GM23338 (cell line): Measurements from ENCODE around the gene PAK4. TPM values are rescaled to one million over a fixed set of nuclear protein-coding genes. Genes with fewer than 3 reads are reported as not detected.

Experiments used
- ATAC-seq: fragments of 200-7000 bp; cut with Tn5 transposase; 3 replicates; pipeline ENCODE4 v1.9.1; 2020
- DNase-seq: peaks from one replicate; pipeline ENCODE4 v3.0.0-alpha.2; 2015; ENCODE audit warnings: low spot score
- H2AFZ ChIP-seq: fragments of 200-600 bp; sonication (generic); 2 replicates; pipeline ENCODE4 v1.8.0; 2016; ENCODE audit warnings: antibody characterized with exemption, mild to moderate bottlenecking, moderate library complexity
- H3F3A ChIP-seq: fragments of 200-600 bp; sonication (generic); replicated peaks from 2 replicates; pipeline ENCODE4 v1.8.0; 2017; ENCODE audit warnings: antibody characterized with exemption, mixed run types, low read depth
- H3K27ac ChIP-seq: fragments of 200-600 bp; sonication (generic); 2 replicates; pipeline ENCODE4 v1.6.1; 2016; ENCODE audit warnings: low read depth
- H3K27me3 ChIP-seq: fragments of 200-600 bp; sonication (generic); 2 replicates; pipeline ENCODE4 v1.8.0; 2016; ENCODE audit warnings: mild to moderate bottlenecking, mixed run types, moderate library complexity; ENCODE audit not compliant: insufficient read depth
- H3K36me3 ChIP-seq: fragments of 200-600 bp; sonication (generic); 2 replicates; pipeline ENCODE4 v1.8.0; 2016; ENCODE audit warnings: mild to moderate bottlenecking; ENCODE audit not compliant: insufficient read depth
- H3K4me1 ChIP-seq: fragments of 200-600 bp; sonication (generic); 2 replicates; pipeline ENCODE4 v1.8.0; 2016; ENCODE audit warnings: mild to moderate bottlenecking, moderate library complexity; ENCODE audit not compliant: insufficient read depth
- H3K4me2 ChIP-seq: fragments of 200-600 bp; sonication (generic); 2 replicates; pipeline ENCODE4 v1.7.1; 2017; ENCODE audit warnings: mixed run types
- H3K4me3 ChIP-seq: fragments of 200-600 bp; sonication (generic); 2 replicates; pipeline ENCODE4 v1.6.1; 2016; ENCODE audit warnings: mixed run types
- H3K79me2 ChIP-seq: fragments of 200-600 bp; sonication (generic); replicated peaks from 2 replicates; pipeline ENCODE4 v1.8.0; 2017; ENCODE audit warnings: mild to moderate bottlenecking; ENCODE audit not compliant: insufficient read depth
- H3K9me2 ChIP-seq: fragments of 200-600 bp; sonication (generic); 2 replicates; pipeline ENCODE4 v1.8.0; 2017; ENCODE audit not compliant: insufficient read depth
- H4K20me1 ChIP-seq: fragments of 200-600 bp; sonication (generic); replicated peaks from 2 replicates; pipeline ENCODE4 v1.8.0; 2017; ENCODE audit warnings: mild to moderate bottlenecking; ENCODE audit not compliant: insufficient read depth
- H3K27ac Mint-ChIP-seq: 2 replicates; pipeline ENCODE4 v1.8.0; 2020; ENCODE audit warnings: inconsistent platforms, mild to moderate bottlenecking, moderate library complexity, mixed read lengths
- H3K27me3 Mint-ChIP-seq: 3 replicates; pipeline ENCODE4 v1.8.0; 2022; ENCODE audit warnings: low read depth, mild to moderate bottlenecking, moderate library complexity, mixed read lengths, inconsistent platforms; ENCODE audit not compliant: insufficient read depth, poor library complexity
- H3K36me3 Mint-ChIP-seq: 3 replicates; pipeline ENCODE4 v1.8.0; 2021; ENCODE audit warnings: low read depth, mild to moderate bottlenecking, inconsistent platforms, moderate library complexity, mixed read lengths
- H3K4me1 Mint-ChIP-seq: 3 replicates; pipeline ENCODE4 v1.8.0; 2020; ENCODE audit warnings: mild to moderate bottlenecking, inconsistent platforms, mixed read lengths
- H3K4me3 Mint-ChIP-seq: 3 replicates; pipeline ENCODE4 v1.8.0; 2021; ENCODE audit warnings: moderate library complexity, mild to moderate bottlenecking, inconsistent platforms, mixed read lengths
- H3K9me3 Mint-ChIP-seq: 3 replicates; pipeline ENCODE4 v1.8.0; 2020; ENCODE audit warnings: moderate library complexity, mild to moderate bottlenecking, inconsistent platforms, mixed read lengths
- CREB1 ChIP-seq: fragments of 250-450 bp; sonication (Bioruptor Pico); IDR thresholded peaks from 2 replicates; pipeline ENCODE4 v1.5.0; 2020; ENCODE audit warnings: low read depth, mild to moderate bottlenecking, moderate library complexity
- CTCF ChIP-seq, 2 experiments: fragments of 200-600 bp in 1 of 2; sonication (generic) in 1 of 2; conservative IDR thresholded peaks; 2 replicates each; pipeline versions ENCODE4 v1.5.1 to v1.6.1; 2016 to 2017; ENCODE audit warnings: antibody characterized with exemption in 2 of 2, low read depth in 2 of 2, mild to moderate bottlenecking in 2 of 2, moderate library complexity in 1 of 2
- ETS1 ChIP-seq: IDR thresholded peaks from 2 replicates; pipeline ENCODE4 v1.6.1; 2016; ENCODE audit warnings: antibody characterized with exemption
- EZH2 ChIP-seq: fragments of 200-600 bp; sonication (generic); IDR thresholded peaks from one replicate; pipeline ENCODE4 v1.8.0; 2017; ENCODE audit warnings: antibody characterized with exemption, mild to moderate bottlenecking, low read depth; ENCODE audit not compliant: unreplicated experiment
- JUNB ChIP-seq: IDR thresholded peaks from one replicate; pipeline ENCODE4 v1.6.1; 2016; ENCODE audit warnings: antibody characterized with exemption; ENCODE audit not compliant: unreplicated experiment
- NANOG ChIP-seq: IDR thresholded peaks from 2 replicates; pipeline ENCODE4 v1.6.1; 2016; ENCODE audit warnings: antibody characterized with exemption, borderline replicate concordance
- POLR2AphosphoS5 ChIP-seq: IDR thresholded peaks from 2 replicates; pipeline ENCODE4 v1.6.1; 2016; ENCODE audit warnings: antibody characterized with exemption, low read depth
- STAT1 ChIP-seq: IDR thresholded peaks from one replicate; pipeline ENCODE4 v1.6.1; 2016; ENCODE audit warnings: antibody characterized with exemption; ENCODE audit not compliant: unreplicated experiment
- ZNF331 ChIP-seq: fragments of 250-450 bp; sonication (Bioruptor Pico); IDR thresholded peaks from 2 replicates; pipeline ENCODE4 v1.5.0; 2020; ENCODE audit warnings: low read depth, mild to moderate bottlenecking, moderate library complexity
- ZNF462 ChIP-seq: fragments of 250-450 bp; sonication (Bioruptor Pico); IDR thresholded peaks from 2 replicates; pipeline ENCODE4 v1.5.0; 2020; ENCODE audit warnings: mild to moderate bottlenecking, moderate library complexity
- polyA plus RNA-seq: library from polyadenylated mRNA; unstranded; fragments of >200 nt; fragmentation: Nextera tagmentation; extraction: Ambion mirVana; gene quantifications from 2 replicates; pipeline ENCODE4 v1.2.1, GENCODE V29; 2016
- total RNA-seq: library from RNA; depleted of rRNA; stranded (reverse); fragments of >200 nt; shearing (Covaris generic); gene quantifications from 2 replicates; pipeline ENCODE4 v1.2.3, GENCODE V29; 2014
- TF ChIP-seq, protein P1 (sequence below): IDR thresholded peaks from one replicate; pipeline ENCODE4 v1.6.1; 2018; ENCODE audit warnings: antibody characterized with exemption; ENCODE audit not compliant: unreplicated experiment

PAK4 gene
- total and polyA plus RNA-seq, 2 experiments from 2014 or later, result 28.7 to 35.4 TPM

- no peaks in the 10 kb centered on the region for H3K27me3 ChIP-seq
- TF ChIP-seq NANOG (no peak), STAT1 (no peak), EZH2 (no peak), ZNF462 (CRISPR knock-in tag) (no peak), CREB1 (CRISPR knock-in tag) (no peak), CTCF (conservative IDR thresholded peaks at IDR 0.05; ENCODE audit: low read depth in 2 of 2) (no peak), POLR2AphosphoS5 (no peak), ETS1 (no peak), ZNF331 (CRISPR knock-in tag) (no peak), JUNB (no peak)
- TF ChIP-seq, protein P1, sequence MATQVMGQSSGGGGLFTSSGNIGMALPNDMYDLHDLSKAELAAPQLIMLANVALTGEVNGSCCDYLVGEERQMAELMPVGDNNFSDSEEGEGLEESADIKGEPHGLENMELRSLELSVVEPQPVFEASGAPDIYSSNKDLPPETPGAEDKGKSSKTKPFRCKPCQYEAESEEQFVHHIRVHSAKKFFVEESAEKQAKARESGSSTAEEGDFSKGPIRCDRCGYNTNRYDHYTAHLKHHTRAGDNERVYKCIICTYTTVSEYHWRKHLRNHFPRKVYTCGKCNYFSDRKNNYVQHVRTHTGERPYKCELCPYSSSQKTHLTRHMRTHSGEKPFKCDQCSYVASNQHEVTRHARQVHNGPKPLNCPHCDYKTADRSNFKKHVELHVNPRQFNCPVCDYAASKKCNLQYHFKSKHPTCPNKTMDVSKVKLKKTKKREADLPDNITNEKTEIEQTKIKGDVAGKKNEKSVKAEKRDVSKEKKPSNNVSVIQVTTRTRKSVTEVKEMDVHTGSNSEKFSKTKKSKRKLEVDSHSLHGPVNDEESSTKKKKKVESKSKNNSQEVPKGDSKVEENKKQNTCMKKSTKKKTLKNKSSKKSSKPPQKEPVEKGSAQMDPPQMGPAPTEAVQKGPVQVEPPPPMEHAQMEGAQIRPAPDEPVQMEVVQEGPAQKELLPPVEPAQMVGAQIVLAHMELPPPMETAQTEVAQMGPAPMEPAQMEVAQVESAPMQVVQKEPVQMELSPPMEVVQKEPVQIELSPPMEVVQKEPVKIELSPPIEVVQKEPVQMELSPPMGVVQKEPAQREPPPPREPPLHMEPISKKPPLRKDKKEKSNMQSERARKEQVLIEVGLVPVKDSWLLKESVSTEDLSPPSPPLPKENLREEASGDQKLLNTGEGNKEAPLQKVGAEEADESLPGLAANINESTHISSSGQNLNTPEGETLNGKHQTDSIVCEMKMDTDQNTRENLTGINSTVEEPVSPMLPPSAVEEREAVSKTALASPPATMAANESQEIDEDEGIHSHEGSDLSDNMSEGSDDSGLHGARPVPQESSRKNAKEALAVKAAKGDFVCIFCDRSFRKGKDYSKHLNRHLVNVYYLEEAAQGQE, result no peak
- peaks cover 12% of the 10 kb centered on the region for H4K20me1 ChIP-seq
- no peaks in the 10 kb centered on the region for H3K9me2 ChIP-seq
- peaks cover 7% of the 10 kb centered on the region; the same call in 1 of the 2 replicates for H3F3A ChIP-seq
- H3K79me2 ChIP-seq, result peaks cover 53% of the 10 kb centered on the region
- DNase-seq, result no peak
- ATAC-seq, result no peak
- H3K4me2 ChIP-seq, result no peak overlapping the region
- H3K4me1 ChIP-seq, result peaks cover 22% of the 10 kb centered on the region
- Mint-ChIP-seq H3K9me3 (peaks cover 6% of the 10 kb centered on the region; the same call in 2 of the 3 replicates), H3K36me3 (peaks cover 10% of the 10 kb centered on the region), H3K4me1 (peaks cover 47% of the 10 kb centered on the region), H3K4me3 (no peak overlapping the region), H3K27ac (no peak overlapping the region), H3K27me3 (peaks cover 6% of the 10 kb centered on the region)
- H2AFZ ChIP-seq, result no peak overlapping the region
- no peak overlapping the region for H3K4me3 ChIP-seq
- no peaks in the 10 kb centered on the region for H3K36me3 ChIP-seq
- no peak overlapping the region for H3K27ac ChIP-seq
Observed at GRCh38 chr19:39152066-39152465, 26.5 kb downstream of the PAK4 start.
